ENCODE measurements around the gene FAM72B. TPM values are rescaled to one million over a fixed set of nuclear protein-coding genes. Genes with fewer than 3 reads are reported as not detected.
"Not testable (repeated sequence)": the region's sequence is repeated elsewhere in the genome, so short reads cannot be mapped to it uniquely, and the experiment has no call there.

The FAM72B gene
- total RNA-seq, 1 experiment from 2014 or later, result 23.3 TPM

- CTCF ChIA-PET, result not testable (repeated sequence)
Measured at GRCh38 chr1:121214544-121215156, 30.5 kb upstream of the FAM72B start.

GRCh38 chr1:121213491-121213890, 29.4 kb upstream of the FAM72B start:
- H3K27me3 Mint-ChIP-seq (ENCODE audit: low read depth); H3K36me3 Mint-ChIP-seq; POLR2A ChIA-PET; H3K4me1 Mint-ChIP-seq; H3K9me3 Mint-ChIP-seq; H3K27ac Mint-ChIP-seq; ATAC-seq; DNase-seq (ENCODE audit: low spot score); CTCF ChIA-PET; H3K4me3 Mint-ChIP-seq: not testable (repeated sequence)

More at GRCh38 chr1:121214544-121215156, 30.5 kb upstream of the FAM72B start:
- POLR2A ChIA-PET; H3K36me3 Mint-ChIP-seq; H3K4me3 Mint-ChIP-seq; H3K27me3 Mint-ChIP-seq (ENCODE audit: low read depth); H3K27ac Mint-ChIP-seq; H3K9me3 Mint-ChIP-seq; H3K4me1 Mint-ChIP-seq: not testable (repeated sequence)
- DNase-seq (ENCODE audit: low spot score), result peak; percentile 14
- peak; percentile 90 for ATAC-seq

- POLR2A ChIA-PET; CTCF ChIA-PET; ATAC-seq; H3K4me3 Mint-ChIP-seq; H3K27ac Mint-ChIP-seq; H3K36me3 Mint-ChIP-seq; H3K9me3 Mint-ChIP-seq; H3K27me3 Mint-ChIP-seq (ENCODE audit: low read depth); DNase-seq (ENCODE audit: low spot score); H3K4me1 Mint-ChIP-seq: not testable (repeated sequence)
Measured at GRCh38 chr1:121210778-121211177, 26.6 kb upstream of the FAM72B start.

GRCh38 chr1:121208375-121208774, 24.2 kb upstream of the FAM72B start:
- H3K9me3 Mint-ChIP-seq; H3K36me3 Mint-ChIP-seq; H3K4me1 Mint-ChIP-seq; H3K27me3 Mint-ChIP-seq (ENCODE audit: low read depth); H3K27ac Mint-ChIP-seq; H3K4me3 Mint-ChIP-seq; ATAC-seq; DNase-seq (ENCODE audit: low spot score); CTCF ChIA-PET; POLR2A ChIA-PET: not testable (repeated sequence)

DNA sequence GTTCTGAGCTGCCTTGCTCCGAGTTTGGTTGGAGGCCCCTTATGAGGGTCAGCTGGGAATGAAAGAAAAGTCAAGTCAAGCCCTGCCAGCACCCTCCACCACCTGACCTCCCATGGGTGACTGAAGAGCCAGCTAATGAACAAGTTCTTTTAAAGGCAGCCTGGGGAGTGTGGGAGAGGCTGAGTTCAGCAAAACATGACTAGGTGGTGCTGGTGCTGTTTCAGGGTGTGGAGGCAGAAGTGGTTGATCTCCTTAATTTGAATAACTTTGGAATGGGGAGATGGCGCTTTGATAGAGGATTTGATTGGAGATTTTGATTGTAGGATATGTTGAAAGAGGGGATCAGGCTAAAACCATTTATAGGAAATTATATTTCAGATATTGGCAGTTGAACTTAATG, 23.2 kb upstream of the FAM72B start:
- H3K4me3 Mint-ChIP-seq; DNase-seq (ENCODE audit: low spot score); H3K27ac Mint-ChIP-seq; H3K4me1 Mint-ChIP-seq; ATAC-seq; H3K9me3 Mint-ChIP-seq; H3K27me3 Mint-ChIP-seq (ENCODE audit: low read depth); CTCF ChIA-PET; POLR2A ChIA-PET; H3K36me3 Mint-ChIP-seq: not testable (repeated sequence)

DNA sequence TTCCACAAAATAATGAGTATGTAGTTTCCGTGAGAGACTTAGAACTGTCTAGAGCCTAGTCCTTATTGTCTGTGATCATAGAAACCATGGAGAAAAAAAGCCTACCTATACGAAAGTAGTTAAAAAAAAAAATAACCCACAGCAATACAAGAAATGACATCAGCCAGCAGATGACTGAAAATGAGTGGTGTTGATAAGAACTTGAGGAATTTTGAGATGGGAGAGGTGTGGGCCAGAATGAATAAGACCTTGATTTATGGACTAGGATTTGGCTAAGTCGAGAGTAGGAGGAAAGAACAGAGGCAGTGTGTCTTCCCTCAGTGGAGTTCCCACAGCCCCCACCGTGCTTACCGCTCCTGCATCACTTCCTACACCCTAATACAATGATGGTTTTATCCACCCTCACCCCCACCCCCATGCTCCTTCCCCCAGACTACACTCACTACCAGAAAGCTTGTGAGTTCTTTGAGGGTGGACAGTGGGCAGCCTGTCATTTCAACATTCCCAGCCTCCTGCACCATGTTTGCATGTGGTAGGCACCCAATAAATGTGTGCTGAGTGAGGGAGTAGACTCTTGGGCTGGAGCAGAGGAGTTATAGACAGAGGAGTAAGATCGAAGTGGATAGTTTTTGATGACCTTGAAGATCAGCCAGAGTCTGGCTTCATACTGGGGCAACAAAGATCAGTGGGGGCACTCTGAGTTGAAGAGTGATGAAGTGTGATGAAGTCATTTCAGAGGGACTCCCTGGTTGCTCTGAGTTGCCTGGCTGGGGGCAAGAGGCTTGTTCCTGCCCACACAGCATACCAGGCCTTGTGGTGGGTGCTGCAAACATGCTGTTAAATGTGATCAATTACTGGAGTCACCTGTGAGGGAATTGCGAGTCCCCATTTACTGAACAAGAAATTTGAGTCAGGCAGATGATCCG, 21.9 kb upstream of the FAM72B start:
- H3K27me3 Mint-ChIP-seq (ENCODE audit: low read depth); DNase-seq (ENCODE audit: low spot score); H3K27ac Mint-ChIP-seq; H3K4me1 Mint-ChIP-seq; H3K36me3 Mint-ChIP-seq; CTCF ChIA-PET; ATAC-seq; H3K9me3 Mint-ChIP-seq; H3K4me3 Mint-ChIP-seq; POLR2A ChIA-PET: not testable (repeated sequence)

GRCh38 chr1:121202986-121203385, 18.8 kb upstream of the FAM72B start:
- H3K27ac Mint-ChIP-seq; H3K4me1 Mint-ChIP-seq; DNase-seq (ENCODE audit: low spot score); H3K36me3 Mint-ChIP-seq; H3K4me3 Mint-ChIP-seq; ATAC-seq; POLR2A ChIA-PET; H3K9me3 Mint-ChIP-seq; CTCF ChIA-PET; H3K27me3 Mint-ChIP-seq (ENCODE audit: low read depth): not testable (repeated sequence)

- H3K27ac Mint-ChIP-seq; H3K9me3 Mint-ChIP-seq; H3K27me3 Mint-ChIP-seq (ENCODE audit: low read depth); POLR2A ChIA-PET; H3K36me3 Mint-ChIP-seq; H3K4me1 Mint-ChIP-seq; ATAC-seq; CTCF ChIA-PET; DNase-seq (ENCODE audit: low spot score); H3K4me3 Mint-ChIP-seq: not testable (repeated sequence)
Measured at GRCh38 chr1:121200985-121201981, 17.1 kb upstream of the FAM72B start.

- not testable (repeated sequence) for H3K27ac Mint-ChIP-seq; DNase-seq (ENCODE audit: low spot score)
Measured at GRCh38 chr1:121200232-121200631, 16.1 kb upstream of the FAM72B start.

GRCh38 chr1:121199763-121200162, 15.6 kb upstream of the FAM72B start:
- H3K36me3 Mint-ChIP-seq; CTCF ChIA-PET; POLR2A ChIA-PET; DNase-seq (ENCODE audit: low spot score); H3K4me3 Mint-ChIP-seq; H3K27me3 Mint-ChIP-seq (ENCODE audit: low read depth); ATAC-seq; H3K9me3 Mint-ChIP-seq; H3K27ac Mint-ChIP-seq; H3K4me1 Mint-ChIP-seq: not testable (repeated sequence)

More at GRCh38 chr1:121200232-121200631, 16.1 kb upstream of the FAM72B start:
- H3K9me3 Mint-ChIP-seq; CTCF ChIA-PET; ATAC-seq; POLR2A ChIA-PET; H3K4me3 Mint-ChIP-seq; H3K36me3 Mint-ChIP-seq; H3K4me1 Mint-ChIP-seq; H3K27me3 Mint-ChIP-seq (ENCODE audit: low read depth): not testable (repeated sequence)

DNA sequence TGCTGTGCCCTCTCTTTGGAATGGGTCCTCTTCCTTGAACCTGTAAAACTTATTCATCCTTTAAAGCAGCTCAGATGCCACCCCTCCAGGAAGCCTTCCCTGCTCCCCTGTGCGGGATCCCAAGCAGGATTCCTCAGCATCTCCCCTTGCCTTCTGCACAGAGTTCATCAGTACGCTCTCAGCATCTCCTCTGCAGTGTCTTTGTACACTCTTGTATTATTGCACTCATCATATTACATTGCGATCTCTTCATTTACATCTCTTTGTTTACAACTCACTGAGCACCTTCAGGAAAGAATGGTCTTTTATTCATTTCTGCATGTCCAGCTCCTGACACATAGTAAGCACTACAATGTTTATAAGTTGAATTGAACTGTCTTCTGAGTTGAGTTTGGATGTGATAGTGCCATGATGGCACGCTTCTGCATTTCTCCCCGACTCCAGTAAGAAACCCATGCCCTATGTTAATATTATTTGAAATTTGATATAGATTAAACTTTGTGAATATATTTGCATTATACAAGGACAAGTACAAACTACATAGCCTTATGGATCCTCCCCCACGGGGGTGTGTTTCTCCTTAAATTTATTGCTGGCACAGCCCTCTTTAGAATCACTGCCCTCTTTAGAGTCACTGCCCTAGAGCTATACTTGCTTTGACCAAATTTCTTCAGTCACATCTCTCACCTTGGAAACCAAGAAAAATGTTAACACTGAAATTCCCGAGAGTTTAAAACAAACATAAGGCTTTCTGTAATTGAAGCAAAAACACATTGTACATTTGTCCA, 13.1 kb upstream of the FAM72B start:
- not testable (repeated sequence) for H3K27me3 Mint-ChIP-seq (ENCODE audit: low read depth)

More for the DNA sequence above, 13.1 kb upstream of the FAM72B start:
- ATAC-seq; H3K4me1 Mint-ChIP-seq; H3K36me3 Mint-ChIP-seq; DNase-seq (ENCODE audit: low spot score); H3K9me3 Mint-ChIP-seq; H3K27ac Mint-ChIP-seq; CTCF ChIA-PET; H3K4me3 Mint-ChIP-seq; POLR2A ChIA-PET: not testable (repeated sequence)
